IMR-90 (cell line): Measurements from ENCODE around the gene PIM3. TPM values are rescaled to one million over a fixed set of nuclear protein-coding genes. Genes with fewer than 3 reads are reported as not detected.

Experiments used
- ATAC-seq: fragments of 200-7000 bp; cut with Tn5 transposase; 2 replicates; pipeline ENCODE4 v1.9.1; 2020; ENCODE audit warnings: low read depth, mild to moderate bottlenecking, moderate library complexity
- BruUV-seq: library from RNA; stranded (reverse); fragments of 400-500 nt; replicated peaks from 2 replicates; lab custom pipeline; 2021; lab: Mats Ljungman, UMichigan
- CTCF ChIA-PET: fragments of 300-600 bp; formaldehyde crosslinking; extraction: SDS; loops from one replicate; lab custom pipeline; 2021; ENCODE audit warnings: antibody characterized with exemption; lab: Yijun Ruan, JAX
- POLR2A ChIA-PET: fragments of 300-600 bp; sonication (Branson Sonifier 250); formaldehyde crosslinking; loops from one replicate; lab custom pipeline; 2022; ENCODE audit warnings: antibody characterized with exemption; ENCODE audit not compliant: unreplicated experiment; lab: Charles Lee
- DNase-seq: peaks from one replicate; pipeline ENCODE4 v3.0.0; 2013
- H2AFZ ChIP-seq: replicated peaks from 2 replicates; pipeline ENCODE3; 2013; ENCODE audit warnings: low read length, mild to moderate bottlenecking; ENCODE audit not compliant: poor library complexity
- H2AK5ac ChIP-seq: 2 replicates; pipeline ENCODE4 v1.6.1; 2013; ENCODE audit warnings: low read depth, low read length, inconsistent platforms
- H2AK9ac ChIP-seq: replicated peaks from 2 replicates; pipeline ENCODE3; 2013; ENCODE audit warnings: mild to moderate bottlenecking, low read depth, low read length, moderate library complexity; ENCODE audit not compliant: poor library complexity
- H2BK120ac ChIP-seq: 2 replicates; pipeline ENCODE4 v1.6.1; 2013; ENCODE audit warnings: low read depth, low read length, inconsistent platforms
- H2BK15ac ChIP-seq: 3 replicates; pipeline ENCODE4 v1.6.1; 2013; ENCODE audit warnings: low read depth, low read length, inconsistent platforms
- H2BK20ac ChIP-seq: 2 replicates; pipeline ENCODE4 v1.6.1; 2013; ENCODE audit warnings: low read depth, mild to moderate bottlenecking, inconsistent platforms, low read length, moderate library complexity
- H2BK5ac ChIP-seq: 2 replicates; pipeline ENCODE4 v1.6.1; 2013; ENCODE audit warnings: mild to moderate bottlenecking, low read depth, low read length, inconsistent platforms; ENCODE audit not compliant: poor library complexity, severe bottlenecking
- H3K14ac ChIP-seq: replicated peaks from 2 replicates; pipeline ENCODE4 v1.6.1; 2013; ENCODE audit warnings: low read depth, low read length, inconsistent platforms
- H3K18ac ChIP-seq: 2 replicates; pipeline ENCODE4 v1.6.1; 2013; ENCODE audit warnings: low read depth, low read length, control low read depth
- H3K23ac ChIP-seq: 2 replicates; pipeline ENCODE4 v1.6.1; 2013; ENCODE audit warnings: low read depth, low read length, inconsistent platforms
- H3K27ac ChIP-seq: 2 replicates; pipeline ENCODE4 v1.5.1; 2013; ENCODE audit warnings: mild to moderate bottlenecking, control low read depth, low read length; ENCODE audit not compliant: insufficient read depth
- H3K27me3 ChIP-seq: 2 replicates; pipeline ENCODE4 v1.6.1; 2013; ENCODE audit warnings: low read length; ENCODE audit not compliant: control insufficient read depth, insufficient read depth
- H3K36me3 ChIP-seq: 2 replicates; pipeline ENCODE4 v1.6.1; 2013; ENCODE audit warnings: low read length, mixed read lengths; ENCODE audit not compliant: control insufficient read depth, insufficient read depth
- H3K4ac ChIP-seq: 2 replicates; pipeline ENCODE4 v1.6.1; 2013; ENCODE audit warnings: low read depth, low read length, inconsistent platforms
- H3K4me1 ChIP-seq: 2 replicates; pipeline ENCODE4 v1.6.1; 2013; ENCODE audit warnings: low read length, mixed read lengths; ENCODE audit not compliant: control insufficient read depth, insufficient read depth
- H3K4me2 ChIP-seq: 2 replicates; pipeline ENCODE4 v1.6.1; 2013; ENCODE audit warnings: low read depth, mild to moderate bottlenecking, control low read depth, low read length, moderate library complexity
- H3K4me3 ChIP-seq: 2 replicates; pipeline ENCODE4 v1.5.1; 2013; ENCODE audit warnings: low read depth, mild to moderate bottlenecking, control low read depth, low read length, moderate library complexity; ENCODE audit not compliant: insufficient read depth
- H3K56ac ChIP-seq: 2 replicates; pipeline ENCODE4 v1.6.1; 2013; ENCODE audit warnings: low read length, inconsistent platforms; ENCODE audit not compliant: insufficient read depth; ENCODE audit errors: extremely low read depth
- H3K79me1 ChIP-seq, 2 experiments: 2 replicates each; pipeline ENCODE4 v1.6.1; 2013; ENCODE audit warnings: low read length in 2 of 2, inconsistent platforms in 1 of 2, low read depth in 1 of 2
- H3K9ac ChIP-seq: 2 replicates; pipeline ENCODE4 v1.6.1; 2013; ENCODE audit warnings: low read depth, low read length, control low read depth
- H3K9me1 ChIP-seq: 2 replicates; pipeline ENCODE4 v1.6.1; 2013; ENCODE audit warnings: low read length, inconsistent platforms; ENCODE audit not compliant: insufficient read depth
- H3K9me3 ChIP-seq: 2 replicates; pipeline ENCODE4 v1.6.1; 2013; ENCODE audit warnings: low read length; ENCODE audit not compliant: control insufficient read depth, insufficient read depth
- H4K20me1 ChIP-seq: 2 replicates; pipeline ENCODE4 v1.6.1; 2013; ENCODE audit warnings: low read length, inconsistent platforms; ENCODE audit not compliant: insufficient read depth
- H4K5ac ChIP-seq: 2 replicates; pipeline ENCODE4 v1.6.1; 2013; ENCODE audit warnings: mild to moderate bottlenecking, low read depth, low read length, control low read depth
- H4K8ac ChIP-seq, 2 experiments: 2 replicates each; pipeline ENCODE4 v1.6.1; 2013; ENCODE audit warnings: low read depth in 2 of 2, low read length in 2 of 2, control low read depth in 1 of 2, inconsistent platforms in 1 of 2
- H4K91ac ChIP-seq: 2 replicates; pipeline ENCODE4 v1.6.1; 2013; ENCODE audit warnings: low read depth, low read length, inconsistent platforms; ENCODE audit not compliant: insufficient read depth
- WGBS, 2 experiments: methylation state at CpG; one replicate each; pipeline versions ENCODE4 v1.1.5 to v1.1.7; 2013; ENCODE audit warnings: missing lambda C conversion rate in 2 of 2; ENCODE audit not compliant: insufficient read length in 1 of 2; ENCODE audit errors: extremely low coverage in 2 of 2; 5-methylcytosine and 5-hydroxymethylcytosine counted together
- dilution Hi-C: fragments of 300-500 bp; cut with HindIII; formaldehyde crosslinking; loops from one replicate; pipeline ENCODE4 v1.14.3; 2018; ENCODE audit warnings: low sequenced_read_pairs; ENCODE audit not compliant: unreplicated experiment
- in situ Hi-C: fragments of 300-500 bp; cut with MboI; formaldehyde crosslinking; loops from 3 replicates; pipeline ENCODE4 v1.14.3; 2019; ENCODE audit warnings: low sequenced_read_pairs, inconsistent platforms, mixed read lengths
- intact Hi-C: fragments of 100-400 bp; cut with micrococcal nuclease; formaldehyde crosslinking; loops from 2 replicates; pipeline ENCODE4 v1.10.0; 2022
- polyA plus RNA-seq, 3 experiments: library from polyadenylated mRNA; depleted of rRNA; stranded (reverse); fragments of >200 nt; gene quantifications; 2 replicates each; pipeline ENCODE4 v1.2.3, GENCODE V29; 2012; ENCODE audit warnings: low replicate concordance in 1 of 3
- total RNA-seq: library from RNA; depleted of rRNA; stranded (reverse); fragments of >200 nt; gene quantifications from 2 replicates; pipeline ENCODE4 v1.2.3, GENCODE V29; 2012
- TF ChIP-seq, protein P1 (sequence below): conservative IDR thresholded peaks from 2 replicates; pipeline ENCODE4 v1.5.1; 2012; ENCODE audit warnings: mild to moderate bottlenecking, low read depth, low read length, improper control_type of control experiment

The PIM3 gene
- total and polyA plus RNA-seq, 2 of the 4 experiments (the other 2 are of a cell fraction) = 8.6 to 24.7 TPM

DNA sequence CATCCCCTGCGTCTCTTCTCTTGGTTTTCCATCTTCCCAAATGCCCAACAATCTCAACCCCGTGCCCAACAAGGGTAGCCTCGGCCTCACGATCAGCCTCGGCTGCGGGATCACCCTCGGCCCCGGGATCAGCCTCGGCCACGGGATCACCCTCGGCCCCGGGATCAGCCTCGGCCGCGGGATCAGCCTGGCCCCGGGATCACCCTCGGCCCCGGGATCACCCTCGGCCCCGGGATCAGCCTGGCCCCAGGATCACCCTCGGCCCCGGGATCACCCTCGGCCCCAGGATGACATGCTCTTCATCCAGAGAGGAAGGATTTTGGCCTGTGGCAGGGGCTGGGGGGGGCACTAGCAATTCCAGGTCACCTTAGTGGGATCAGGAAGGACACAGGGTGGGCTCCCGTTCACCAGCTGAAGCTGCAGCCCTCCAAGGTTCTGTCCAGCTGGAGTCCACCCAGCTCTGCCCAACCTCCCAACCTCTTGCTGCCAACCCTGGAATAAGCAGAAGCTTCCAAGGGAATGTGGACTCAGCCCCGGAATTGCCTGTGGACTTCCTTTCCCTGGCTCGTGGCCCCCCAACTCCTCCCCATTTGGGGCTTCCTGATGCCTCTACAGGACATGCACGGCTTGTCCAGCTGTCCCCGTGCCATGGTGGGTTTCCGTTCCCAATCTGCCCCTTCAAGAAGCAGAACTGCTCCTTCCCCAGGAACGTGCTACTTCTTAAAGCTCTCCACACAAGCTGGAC is 48.5 kb upstream of the PIM3 start:
- 91% methylated on average over 16 of the region's 30 CpGs; no CpG with 5 or more reads in 1 of the 2 experiments for WGBS, 2 experiments
- BruUV-seq = no TSS peak

More for the DNA sequence above, 48.5 kb upstream of the PIM3 start:
- Histone ChIP-seq H3K4ac (no peak overlapping the region), H2BK5ac (no peak overlapping the region), H3K27ac (no peak overlapping the region), H3K9me1 (no peaks in the 10 kb centered on the region), H3K79me1 (peaks cover 8 to 12% of the 10 kb centered on the region in 2 experiments; a peak in 3 of 4 replicates), H2BK120ac (no peak overlapping the region), H3K4me1 (peaks cover 2% of the 10 kb centered on the region; the same call in 1 of the 2 replicates), H3K4me3 (no peak overlapping the region), H3K27me3 (no peaks in the 10 kb centered on the region), H3K18ac (no peak overlapping the region), H2AK5ac (no peak overlapping the region), H4K5ac (no peak overlapping the region), H3K9ac (no peak overlapping the region), H3K9me3 (no peaks in the 10 kb centered on the region), H3K14ac (no peak overlapping the region), H3K36me3 (peaks cover 31% of the 10 kb centered on the region), H4K20me1 (no peaks in the 10 kb centered on the region), H4K8ac (no peak overlapping the region), H3K4me2 (no peak overlapping the region), H2AK9ac (no peak overlapping the region), H2BK20ac (no peak overlapping the region), H3K56ac (no peak overlapping the region), H2AFZ (no peak overlapping the region), H2BK15ac (no peak overlapping the region), H4K91ac (no peak overlapping the region), H3K23ac (no peak overlapping the region)
- intact Hi-C loops (no loop called here), in situ Hi-C loops (loop anchor here (10.0 to 25.0 kb wide), 2 partner anchors 47 to 100 kb away; no protein-coding TSS in a partner anchor), dilution Hi-C loops (no loop called here)
- POLR2A ChIA-PET = no interaction called here
- ATAC-seq (no peak), DNase-seq (no peak)
- CTCF ChIA-PET = no interaction called here
- TF ChIP-seq, protein P1, sequence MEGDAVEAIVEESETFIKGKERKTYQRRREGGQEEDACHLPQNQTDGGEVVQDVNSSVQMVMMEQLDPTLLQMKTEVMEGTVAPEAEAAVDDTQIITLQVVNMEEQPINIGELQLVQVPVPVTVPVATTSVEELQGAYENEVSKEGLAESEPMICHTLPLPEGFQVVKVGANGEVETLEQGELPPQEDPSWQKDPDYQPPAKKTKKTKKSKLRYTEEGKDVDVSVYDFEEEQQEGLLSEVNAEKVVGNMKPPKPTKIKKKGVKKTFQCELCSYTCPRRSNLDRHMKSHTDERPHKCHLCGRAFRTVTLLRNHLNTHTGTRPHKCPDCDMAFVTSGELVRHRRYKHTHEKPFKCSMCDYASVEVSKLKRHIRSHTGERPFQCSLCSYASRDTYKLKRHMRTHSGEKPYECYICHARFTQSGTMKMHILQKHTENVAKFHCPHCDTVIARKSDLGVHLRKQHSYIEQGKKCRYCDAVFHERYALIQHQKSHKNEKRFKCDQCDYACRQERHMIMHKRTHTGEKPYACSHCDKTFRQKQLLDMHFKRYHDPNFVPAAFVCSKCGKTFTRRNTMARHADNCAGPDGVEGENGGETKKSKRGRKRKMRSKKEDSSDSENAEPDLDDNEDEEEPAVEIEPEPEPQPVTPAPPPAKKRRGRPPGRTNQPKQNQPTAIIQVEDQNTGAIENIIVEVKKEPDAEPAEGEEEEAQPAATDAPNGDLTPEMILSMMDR = no peak
